ENCODE results near the gene EGFL6.

EGFL6 gene

DNA sequence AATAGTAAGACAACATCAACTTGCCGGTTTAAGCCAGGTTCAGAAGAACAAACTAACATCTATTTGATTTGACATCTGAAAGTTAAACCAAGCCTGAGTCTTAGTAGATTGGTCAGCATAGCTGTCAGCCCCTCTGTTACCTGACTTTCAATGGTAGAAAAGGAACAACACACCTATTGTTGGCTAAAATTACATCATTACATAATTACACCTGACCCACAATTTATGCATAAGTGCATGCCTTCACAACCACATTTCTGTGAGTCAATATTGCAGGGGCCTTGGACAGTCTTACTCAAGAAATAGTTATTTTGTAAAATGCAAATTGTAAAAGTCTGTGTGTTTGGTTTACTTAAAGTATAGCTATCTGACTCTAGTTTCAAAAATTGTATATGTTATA, 36.2 kb downstream of the EGFL6 start:
- no peak overlapping the region for H3K4me3 ChIP-seq (ENCODE audit: control insufficient read depth, low read depth, low read length)
- no peak for DNase-seq (ENCODE audit: low read depth)
- TF ChIP-seq, protein P1, sequence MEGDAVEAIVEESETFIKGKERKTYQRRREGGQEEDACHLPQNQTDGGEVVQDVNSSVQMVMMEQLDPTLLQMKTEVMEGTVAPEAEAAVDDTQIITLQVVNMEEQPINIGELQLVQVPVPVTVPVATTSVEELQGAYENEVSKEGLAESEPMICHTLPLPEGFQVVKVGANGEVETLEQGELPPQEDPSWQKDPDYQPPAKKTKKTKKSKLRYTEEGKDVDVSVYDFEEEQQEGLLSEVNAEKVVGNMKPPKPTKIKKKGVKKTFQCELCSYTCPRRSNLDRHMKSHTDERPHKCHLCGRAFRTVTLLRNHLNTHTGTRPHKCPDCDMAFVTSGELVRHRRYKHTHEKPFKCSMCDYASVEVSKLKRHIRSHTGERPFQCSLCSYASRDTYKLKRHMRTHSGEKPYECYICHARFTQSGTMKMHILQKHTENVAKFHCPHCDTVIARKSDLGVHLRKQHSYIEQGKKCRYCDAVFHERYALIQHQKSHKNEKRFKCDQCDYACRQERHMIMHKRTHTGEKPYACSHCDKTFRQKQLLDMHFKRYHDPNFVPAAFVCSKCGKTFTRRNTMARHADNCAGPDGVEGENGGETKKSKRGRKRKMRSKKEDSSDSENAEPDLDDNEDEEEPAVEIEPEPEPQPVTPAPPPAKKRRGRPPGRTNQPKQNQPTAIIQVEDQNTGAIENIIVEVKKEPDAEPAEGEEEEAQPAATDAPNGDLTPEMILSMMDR (IDR thresholded peaks at IDR 0.05; ENCODE audit: control insufficient read depth, insufficient read depth, low read depth, low read length, missing control alignments): no peak

DNA sequence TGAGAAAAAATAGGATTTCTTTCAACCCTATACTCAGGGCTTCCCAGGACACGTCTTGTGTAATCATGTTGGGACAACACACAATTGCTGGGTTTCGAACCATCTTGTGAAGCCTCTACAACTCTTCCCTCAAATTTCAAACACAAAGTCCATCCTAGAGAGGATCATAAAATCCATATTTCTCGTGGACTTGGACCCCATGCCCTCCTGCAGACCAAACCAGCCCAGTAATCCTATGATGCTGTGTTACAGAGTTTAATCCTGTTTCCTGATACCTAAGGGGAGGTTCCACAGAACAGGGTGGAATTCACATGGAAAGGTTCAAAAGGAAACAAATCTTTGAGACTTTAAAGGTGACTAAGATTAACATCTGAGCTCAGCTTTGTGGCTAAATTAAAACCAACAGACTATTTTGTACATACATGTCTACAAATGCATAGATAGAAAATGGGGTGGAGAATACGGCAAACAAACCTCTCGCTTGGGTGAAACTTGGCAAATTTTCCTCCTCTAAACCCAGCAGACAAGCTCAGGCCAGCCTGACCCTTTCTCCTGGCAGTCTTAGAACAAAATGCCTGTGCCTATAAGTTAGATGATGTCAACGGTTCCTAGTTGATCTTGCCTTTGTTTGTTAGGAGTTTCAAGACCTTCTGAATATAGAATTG, 38.1 kb downstream of the EGFL6 start:
- H3K4me3 ChIP-seq (ENCODE audit: control insufficient read depth, low read depth, low read length): no peak overlapping the region
- DNase-seq (ENCODE audit: low read depth): no peak
- TF ChIP-seq, protein P1 (IDR thresholded peaks at IDR 0.05; ENCODE audit: control insufficient read depth, insufficient read depth, low read depth, low read length, missing control alignments): no peak

- H3K4me3 ChIP-seq (ENCODE audit: control insufficient read depth, low read depth, low read length): no peak overlapping the region
- TF ChIP-seq, protein P1 (IDR thresholded peaks at IDR 0.05; ENCODE audit: control insufficient read depth, insufficient read depth, low read depth, low read length, missing control alignments): no peak
- DNase-seq (ENCODE audit: low read depth): no peak
These were observed 38.6 kb downstream of the EGFL6 start for GRCh38 chrX:13607996-13608365.

DNA sequence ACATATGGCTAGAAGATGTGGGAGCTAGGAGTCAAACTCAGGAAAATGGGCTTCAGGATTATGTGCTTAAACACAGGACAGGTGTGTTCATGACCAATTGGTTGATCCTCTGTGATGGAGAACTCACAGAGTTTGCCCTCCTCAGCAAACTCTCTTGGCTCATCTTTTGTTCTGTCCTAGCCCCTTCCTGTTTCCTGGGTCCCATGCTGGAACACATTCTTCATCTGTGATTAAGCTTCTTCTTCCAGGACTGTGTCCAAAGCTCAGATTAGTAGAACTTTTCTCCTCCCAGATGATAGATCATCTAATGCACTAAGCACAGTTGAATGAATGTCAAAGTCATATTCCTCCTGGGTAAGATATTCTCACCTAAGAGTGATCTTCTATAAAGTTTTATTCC, 44.8 kb downstream of the EGFL6 start:
- TF ChIP-seq, protein P1 (IDR thresholded peaks at IDR 0.05; ENCODE audit: control insufficient read depth, insufficient read depth, low read depth, low read length, missing control alignments): no peak
- no peak for DNase-seq (ENCODE audit: low read depth)
- H3K4me3 ChIP-seq (ENCODE audit: control insufficient read depth, low read depth, low read length): no peak overlapping the region

DNA sequence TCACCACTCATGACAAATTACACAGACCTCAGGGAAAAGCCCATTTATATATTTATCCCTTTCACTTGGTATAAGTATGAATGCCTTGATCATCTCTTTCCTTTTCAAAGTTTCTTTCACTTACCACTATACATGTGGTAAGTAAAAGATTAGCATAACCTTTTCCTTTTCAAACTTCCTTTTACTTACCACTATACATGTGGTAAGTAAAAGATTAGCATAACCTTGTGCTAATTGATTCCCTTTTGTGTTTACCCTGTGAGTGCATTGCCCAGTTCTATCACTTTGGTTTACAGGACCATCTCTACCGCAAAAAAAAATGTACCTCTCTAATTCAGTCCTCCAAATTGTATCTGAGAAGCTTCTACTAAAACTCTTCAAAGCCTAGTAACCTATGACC, 50.8 kb downstream of the EGFL6 start:
- TF ChIP-seq, protein P1 (IDR thresholded peaks at IDR 0.05; ENCODE audit: control insufficient read depth, insufficient read depth, low read depth, low read length, missing control alignments): no peak
- DNase-seq (ENCODE audit: low read depth): no peak

GRCh38 chrX:13622401-13622964, 53.1 kb downstream of the EGFL6 start:
- no peak overlapping the region for H3K4me3 ChIP-seq (ENCODE audit: control insufficient read depth, low read depth, low read length)
- DNase-seq (ENCODE audit: low read depth): no peak
- TF ChIP-seq, protein P1 (IDR thresholded peaks at IDR 0.05; ENCODE audit: control insufficient read depth, insufficient read depth, low read depth, low read length, missing control alignments): no peak

More for the DNA sequence above, 50.8 kb downstream of the EGFL6 start:
- H3K4me3 ChIP-seq (ENCODE audit: control insufficient read depth, low read depth, low read length): no peak overlapping the region

Data from AG09309 (cell line).